Measurements from ENCODE around the gene CHRND.

DNA sequence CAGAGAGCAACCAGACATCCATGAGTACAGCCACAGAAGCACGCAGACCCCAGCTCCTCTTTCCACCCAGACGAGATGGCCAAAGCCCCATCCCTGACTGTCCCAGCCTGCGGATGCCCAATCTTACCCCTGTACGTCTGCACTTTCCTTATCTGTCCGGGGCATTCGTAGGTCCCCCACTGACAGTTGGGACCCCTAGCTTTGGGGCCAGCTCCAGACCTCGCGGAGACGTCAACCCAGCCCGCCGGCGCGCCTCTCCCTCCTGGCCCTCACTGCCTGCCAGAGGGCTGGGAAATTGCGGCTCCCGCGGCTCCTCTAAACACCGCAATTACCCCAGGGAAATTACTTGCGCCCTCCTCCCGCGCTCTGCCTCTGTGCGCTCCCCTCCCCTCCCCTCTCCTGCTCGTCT lies 40.6 kb upstream of the CHRND start:
- TF ChIP-seq, protein P1, sequence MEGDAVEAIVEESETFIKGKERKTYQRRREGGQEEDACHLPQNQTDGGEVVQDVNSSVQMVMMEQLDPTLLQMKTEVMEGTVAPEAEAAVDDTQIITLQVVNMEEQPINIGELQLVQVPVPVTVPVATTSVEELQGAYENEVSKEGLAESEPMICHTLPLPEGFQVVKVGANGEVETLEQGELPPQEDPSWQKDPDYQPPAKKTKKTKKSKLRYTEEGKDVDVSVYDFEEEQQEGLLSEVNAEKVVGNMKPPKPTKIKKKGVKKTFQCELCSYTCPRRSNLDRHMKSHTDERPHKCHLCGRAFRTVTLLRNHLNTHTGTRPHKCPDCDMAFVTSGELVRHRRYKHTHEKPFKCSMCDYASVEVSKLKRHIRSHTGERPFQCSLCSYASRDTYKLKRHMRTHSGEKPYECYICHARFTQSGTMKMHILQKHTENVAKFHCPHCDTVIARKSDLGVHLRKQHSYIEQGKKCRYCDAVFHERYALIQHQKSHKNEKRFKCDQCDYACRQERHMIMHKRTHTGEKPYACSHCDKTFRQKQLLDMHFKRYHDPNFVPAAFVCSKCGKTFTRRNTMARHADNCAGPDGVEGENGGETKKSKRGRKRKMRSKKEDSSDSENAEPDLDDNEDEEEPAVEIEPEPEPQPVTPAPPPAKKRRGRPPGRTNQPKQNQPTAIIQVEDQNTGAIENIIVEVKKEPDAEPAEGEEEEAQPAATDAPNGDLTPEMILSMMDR (IDR thresholded peaks at IDR 0.05; ENCODE audit: poor library complexity, severe bottlenecking): no peak
- TF ChIP-seq, protein P2, sequence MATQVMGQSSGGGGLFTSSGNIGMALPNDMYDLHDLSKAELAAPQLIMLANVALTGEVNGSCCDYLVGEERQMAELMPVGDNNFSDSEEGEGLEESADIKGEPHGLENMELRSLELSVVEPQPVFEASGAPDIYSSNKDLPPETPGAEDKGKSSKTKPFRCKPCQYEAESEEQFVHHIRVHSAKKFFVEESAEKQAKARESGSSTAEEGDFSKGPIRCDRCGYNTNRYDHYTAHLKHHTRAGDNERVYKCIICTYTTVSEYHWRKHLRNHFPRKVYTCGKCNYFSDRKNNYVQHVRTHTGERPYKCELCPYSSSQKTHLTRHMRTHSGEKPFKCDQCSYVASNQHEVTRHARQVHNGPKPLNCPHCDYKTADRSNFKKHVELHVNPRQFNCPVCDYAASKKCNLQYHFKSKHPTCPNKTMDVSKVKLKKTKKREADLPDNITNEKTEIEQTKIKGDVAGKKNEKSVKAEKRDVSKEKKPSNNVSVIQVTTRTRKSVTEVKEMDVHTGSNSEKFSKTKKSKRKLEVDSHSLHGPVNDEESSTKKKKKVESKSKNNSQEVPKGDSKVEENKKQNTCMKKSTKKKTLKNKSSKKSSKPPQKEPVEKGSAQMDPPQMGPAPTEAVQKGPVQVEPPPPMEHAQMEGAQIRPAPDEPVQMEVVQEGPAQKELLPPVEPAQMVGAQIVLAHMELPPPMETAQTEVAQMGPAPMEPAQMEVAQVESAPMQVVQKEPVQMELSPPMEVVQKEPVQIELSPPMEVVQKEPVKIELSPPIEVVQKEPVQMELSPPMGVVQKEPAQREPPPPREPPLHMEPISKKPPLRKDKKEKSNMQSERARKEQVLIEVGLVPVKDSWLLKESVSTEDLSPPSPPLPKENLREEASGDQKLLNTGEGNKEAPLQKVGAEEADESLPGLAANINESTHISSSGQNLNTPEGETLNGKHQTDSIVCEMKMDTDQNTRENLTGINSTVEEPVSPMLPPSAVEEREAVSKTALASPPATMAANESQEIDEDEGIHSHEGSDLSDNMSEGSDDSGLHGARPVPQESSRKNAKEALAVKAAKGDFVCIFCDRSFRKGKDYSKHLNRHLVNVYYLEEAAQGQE (IDR thresholded peaks at IDR 0.05; ENCODE audit: borderline replicate concordance): no peak

Data from neural cell (in vitro differentiated cells).